SK-N-SH (cell line): Measurements from ENCODE around the gene BAG2. TPM values are rescaled to one million over a fixed set of nuclear protein-coding genes. Genes with fewer than 3 reads are reported as not detected.

Source experiments
- CTCF ChIA-PET: fragments of 300-600, 350-600 bp; formaldehyde crosslinking; extraction: SDS; loops from one replicate; lab custom pipeline; 2021; lab: Yijun Ruan, JAX
- POLR2A ChIA-PET: fragments of 350-600 bp; sonication (Branson Sonifier 250); formaldehyde crosslinking; extraction: SDS; loops from one replicate; lab custom pipeline; 2020; ENCODE audit warnings: antibody characterized with exemption, inconsistent platforms; lab: Yijun Ruan, JAX
- DNase-seq: peaks from one replicate; pipeline ENCODE4 v3.0.0; 2012
- H2AFZ ChIP-seq: fragments of 200-600 bp; sonication (generic); 2 replicates; pipeline ENCODE4 v1.8.1; 2016; ENCODE audit warnings: antibody characterized with exemption, mild to moderate bottlenecking, low read depth
- H3F3A ChIP-seq: fragments of 200-600 bp; sonication (generic); replicated peaks from 2 replicates; pipeline ENCODE3; 2016; ENCODE audit warnings: antibody characterized with exemption, mild to moderate bottlenecking; ENCODE audit not compliant: insufficient read depth
- H3K27ac ChIP-seq, 2 experiments: fragments of 200-500 bp in 1 of 2; fragments of 200-600 bp in 1 of 2; sonication (Bioruptor generic) in 1 of 2; sonication (generic), shearing (Covaris generic) in 1 of 2; 2 replicates each; pipeline versions ENCODE4 v1.5.1 to v1.6.1; 2014 to 2016; ENCODE audit warnings: low read depth in 2 of 2, inconsistent platforms in 1 of 2, low read length in 1 of 2, mild to moderate bottlenecking in 1 of 2, mixed read lengths in 1 of 2
- H3K27me3 ChIP-seq: fragments of 200-600 bp; sonication (generic), shearing (Covaris generic); 2 replicates; pipeline ENCODE4 v1.6.1; 2016; ENCODE audit warnings: mixed run types; ENCODE audit not compliant: insufficient read depth
- H3K36me3 ChIP-seq, 2 experiments: fragments of 200-500 bp in 1 of 2; fragments of 200-600 bp in 1 of 2; sonication (Bioruptor generic) in 1 of 2; sonication (generic) in 1 of 2; replicated peaks in 1 of 2; 2 replicates each; pipeline versions ENCODE3 to v1.5.1; 2014 to 2016; ENCODE audit warnings: low read length in 1 of 2, mild to moderate bottlenecking in 1 of 2; ENCODE audit not compliant: insufficient read depth in 2 of 2, control insufficient read depth in 1 of 2
- H3K4me1 ChIP-seq, 2 experiments: fragments of 200-500 bp in 1 of 2; fragments of 200-600 bp in 1 of 2; sonication (Bioruptor generic) in 1 of 2; sonication (generic), shearing (Covaris generic) in 1 of 2; 2 replicates each; pipeline versions ENCODE4 v1.5.1 to v1.6.1; 2014 to 2016; ENCODE audit warnings: low read depth in 1 of 2, low read length in 1 of 2, mixed run types in 1 of 2; ENCODE audit not compliant: insufficient read depth in 2 of 2, control insufficient read depth in 1 of 2
- H3K4me2 ChIP-seq: fragments of 200-600 bp; sonication (generic), shearing (Covaris generic); 2 replicates; pipeline ENCODE4 v1.6.1; 2017; ENCODE audit warnings: mixed run types
- H3K4me3 ChIP-seq, 2 experiments: fragments of 200-500 bp in 1 of 2; fragments of 200-600 bp in 1 of 2; sonication (Bioruptor generic) in 1 of 2; sonication (generic), shearing (Covaris generic) in 1 of 2; 2 replicates each; pipeline versions ENCODE4 v1.5.1 to v1.8.1; 2014 to 2016; ENCODE audit warnings: low read depth in 2 of 2, inconsistent platforms in 1 of 2, low read length in 1 of 2, mild to moderate bottlenecking in 1 of 2, mixed read lengths in 1 of 2, moderate library complexity in 1 of 2
- H3K79me2 ChIP-seq: fragments of 200-600 bp; sonication (generic); 2 replicates; pipeline ENCODE4 v1.8.1; 2017; ENCODE audit warnings: mild to moderate bottlenecking; ENCODE audit not compliant: insufficient read depth
- H3K9ac ChIP-seq: fragments of 200-600 bp; sonication (generic); 2 replicates; pipeline ENCODE4 v1.6.1; 2017; ENCODE audit warnings: mixed run types
- H3K9me2 ChIP-seq: fragments of 200-600 bp; sonication (generic); 2 replicates; pipeline ENCODE4 v1.6.1; 2017; ENCODE audit warnings: mixed run types
- H3K9me3 ChIP-seq: fragments of 200-600 bp; sonication (generic); 2 replicates; pipeline ENCODE4 v1.6.1; 2017; ENCODE audit warnings: mixed run types, mild to moderate bottlenecking, moderate library complexity
- H4K20me1 ChIP-seq: fragments of 200-600 bp; sonication (generic); 2 replicates; pipeline ENCODE4 v1.6.1; 2017; ENCODE audit warnings: mild to moderate bottlenecking, mixed run types; ENCODE audit not compliant: insufficient read depth
- CHD2 ChIP-seq: fragments of 150-350 bp; IDR thresholded peaks from 2 replicates; pipeline ENCODE4 v1.6.1; 2018; ENCODE audit warnings: low read length; ENCODE audit not compliant: partially characterized antibody
- EZH2phosphoT487 ChIP-seq: fragments of 200-600 bp; sonication (generic); IDR thresholded peaks from 2 replicates; pipeline ENCODE4 v1.6.1; 2017; ENCODE audit warnings: low read depth, mixed run types, mild to moderate bottlenecking, antibody characterized with exemption, moderate library complexity, borderline replicate concordance
- FOXJ3 ChIP-seq: sonication (generic); formaldehyde crosslinking; IDR thresholded peaks from 2 replicates; pipeline ENCODE4 v1.5.1; 2020; ENCODE audit warnings: mild to moderate bottlenecking, missing genetic modification reagents
- MEF2A ChIP-seq: IDR thresholded peaks from 2 replicates; pipeline ENCODE4 v1.4.0; 2012; ENCODE audit warnings: low read depth, borderline replicate concordance
- POLR2AphosphoS5 ChIP-seq: IDR thresholded peaks from 2 replicates; pipeline ENCODE4 v1.6.1; 2012; ENCODE audit warnings: low read depth, low read length
- RAD21 ChIP-seq: IDR thresholded peaks from 2 replicates; pipeline ENCODE4 v1.6.1; 2012; ENCODE audit warnings: mild to moderate bottlenecking, low read length
- RXRA ChIP-seq: IDR thresholded peaks from 2 replicates; pipeline ENCODE4 v1.4.0; 2012; ENCODE audit warnings: low read depth, mild to moderate bottlenecking, borderline replicate concordance
- SIN3A ChIP-seq: IDR thresholded peaks from 2 replicates; pipeline ENCODE4 v1.6.1; 2012; ENCODE audit warnings: low read depth, mild to moderate bottlenecking, low read length, moderate library complexity, borderline replicate concordance
- TAF1 ChIP-seq: IDR thresholded peaks from 2 replicates; pipeline ENCODE4 v1.6.1; 2012; ENCODE audit warnings: low read depth, mild to moderate bottlenecking, low read length, moderate library complexity, borderline replicate concordance
- TEAD4 ChIP-seq: IDR thresholded peaks from 2 replicates; pipeline ENCODE4 v1.4.0; 2012; ENCODE audit warnings: mild to moderate bottlenecking, borderline replicate concordance; ENCODE audit not compliant: insufficient read depth
- YY1 ChIP-seq: IDR thresholded peaks from 2 replicates; pipeline ENCODE4 v1.4.0; 2012; ENCODE audit warnings: low read depth, mild to moderate bottlenecking
- WGBS: methylation state at CpG from one replicate; pipeline ENCODE4 v1.1.6; 2017; ENCODE audit warnings: low lambda C conversion rate; 5-methylcytosine and 5-hydroxymethylcytosine counted together
- polyA plus RNA-seq, 3 experiments: library from polyadenylated mRNA; depleted of rRNA; stranded (reverse); fragments of >200 nt; gene quantifications; 2 replicates each; pipeline ENCODE4 v1.2.3, GENCODE V29; 2012
- TF ChIP-seq, protein P1 (sequence below): fragments of 150-350 bp; IDR thresholded peaks from 2 replicates; pipeline ENCODE4 v1.6.1; 2017; ENCODE audit warnings: antibody characterized with exemption, low read length, low read depth, borderline replicate concordance
- TF ChIP-seq, protein P2 (sequence below): IDR thresholded peaks from 2 replicates; pipeline ENCODE4 v1.4.0; 2012; ENCODE audit warnings: low read depth
- TF ChIP-seq, protein P3 (sequence below): IDR thresholded peaks from 2 replicates; pipeline ENCODE4 v1.4.0; 2012; ENCODE audit warnings: low read depth, borderline replicate concordance

Gene BAG2
- polyA plus RNA-seq, 1 of the 3 experiments (the other 2 are of a cell fraction): 5.3 TPM

DNA sequence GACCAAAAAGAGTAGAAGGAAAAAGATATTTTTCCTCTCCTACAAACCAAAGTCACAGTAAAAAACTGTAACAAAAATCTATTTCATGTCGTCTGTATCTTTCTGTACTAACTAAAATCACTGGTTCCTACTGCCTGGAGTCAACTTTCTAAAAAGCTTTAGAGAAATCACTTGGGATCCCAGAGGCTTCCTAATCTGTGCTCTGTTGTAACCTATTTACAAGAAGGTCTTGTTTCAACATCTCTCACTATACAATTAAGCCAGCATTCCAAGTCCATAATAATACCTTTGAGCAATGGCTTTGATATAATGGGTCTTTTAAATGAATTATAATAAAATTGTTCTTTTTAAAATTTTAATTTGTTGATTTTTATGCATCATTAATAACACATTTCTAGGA lies 29.6 kb downstream of the BAG2 start:
- Histone ChIP-seq H3K27ac (no peak overlapping the region), H3K4me1 (peaks cover 0 to 3% of the 10 kb centered on the region in 2 experiments; a peak in 2 of 4 replicates), H3K4me3 (no peak overlapping the region), H2AFZ (no peak overlapping the region), H3K4me2 (no peak overlapping the region), H3K9me2 (no peaks in the 10 kb centered on the region; the same call in 1 of the 2 replicates), H3K79me2 (peaks cover 89% of the 10 kb centered on the region), H3K27me3 (no peaks in the 10 kb centered on the region), H3K36me3 (peaks cover 4 to 27% of the 10 kb centered on the region in 2 experiments), H3F3A (peaks cover 18% of the 10 kb centered on the region), H3K9me3 (no peaks in the 10 kb centered on the region), H4K20me1 (no peaks in the 10 kb centered on the region), H3K9ac (no peak overlapping the region)
- ChIA-PET POLR2A (no interaction called here), CTCF (no interaction called here)
- no peak for DNase-seq
- WGBS: 89% methylated on average over 1 of the region's 1 CpG
- TF ChIP-seq EZH2phosphoT487: no peak
- no peak for TF ChIP-seq POLR2AphosphoS5
- TF ChIP-seq RAD21: no peak
- TF ChIP-seq TEAD4: no peak
- TF ChIP-seq YY1: no peak
- no peak for TF ChIP-seq TAF1
- TF ChIP-seq, protein P1, sequence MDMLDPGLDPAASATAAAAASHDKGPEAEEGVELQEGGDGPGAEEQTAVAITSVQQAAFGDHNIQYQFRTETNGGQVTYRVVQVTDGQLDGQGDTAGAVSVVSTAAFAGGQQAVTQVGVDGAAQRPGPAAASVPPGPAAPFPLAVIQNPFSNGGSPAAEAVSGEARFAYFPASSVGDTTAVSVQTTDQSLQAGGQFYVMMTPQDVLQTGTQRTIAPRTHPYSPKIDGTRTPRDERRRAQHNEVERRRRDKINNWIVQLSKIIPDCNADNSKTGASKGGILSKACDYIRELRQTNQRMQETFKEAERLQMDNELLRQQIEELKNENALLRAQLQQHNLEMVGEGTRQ: no peak
- TF ChIP-seq, protein P2, sequence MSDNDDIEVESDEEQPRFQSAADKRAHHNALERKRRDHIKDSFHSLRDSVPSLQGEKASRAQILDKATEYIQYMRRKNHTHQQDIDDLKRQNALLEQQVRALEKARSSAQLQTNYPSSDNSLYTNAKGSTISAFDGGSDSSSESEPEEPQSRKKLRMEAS: no peak
- no peak for TF ChIP-seq MEF2A
- TF ChIP-seq FOXJ3 (CRISPR knock-in tag): no peak
- TF ChIP-seq SIN3A: no peak
- TF ChIP-seq, protein P3, sequence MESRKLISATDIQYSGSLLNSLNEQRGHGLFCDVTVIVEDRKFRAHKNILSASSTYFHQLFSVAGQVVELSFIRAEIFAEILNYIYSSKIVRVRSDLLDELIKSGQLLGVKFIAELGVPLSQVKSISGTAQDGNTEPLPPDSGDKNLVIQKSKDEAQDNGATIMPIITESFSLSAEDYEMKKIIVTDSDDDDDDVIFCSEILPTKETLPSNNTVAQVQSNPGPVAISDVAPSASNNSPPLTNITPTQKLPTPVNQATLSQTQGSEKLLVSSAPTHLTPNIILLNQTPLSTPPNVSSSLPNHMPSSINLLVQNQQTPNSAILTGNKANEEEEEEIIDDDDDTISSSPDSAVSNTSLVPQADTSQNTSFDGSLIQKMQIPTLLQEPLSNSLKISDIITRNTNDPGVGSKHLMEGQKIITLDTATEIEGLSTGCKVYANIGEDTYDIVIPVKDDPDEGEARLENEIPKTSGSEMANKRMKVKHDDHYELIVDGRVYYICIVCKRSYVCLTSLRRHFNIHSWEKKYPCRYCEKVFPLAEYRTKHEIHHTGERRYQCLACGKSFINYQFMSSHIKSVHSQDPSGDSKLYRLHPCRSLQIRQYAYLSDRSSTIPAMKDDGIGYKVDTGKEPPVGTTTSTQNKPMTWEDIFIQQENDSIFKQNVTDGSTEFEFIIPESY: no peak
- no peak for TF ChIP-seq CHD2
- TF ChIP-seq RXRA: no peak
